GM10266 (cell line): ENCODE measurements around the gene RUBCN.
A peak's percentile ranks its signal among the peaks of the same experiment; 100 is the strongest.
"Not testable (repeated sequence)": the region's sequence is repeated elsewhere in the genome, so short reads cannot be mapped to it uniquely, and the experiment has no call there.

Experiments used
- DNase-seq: peaks from one replicate; pipeline ENCODE4 v3.0.0; 2012; ENCODE audit errors: extremely low spot score

RUBCN gene

DNA sequence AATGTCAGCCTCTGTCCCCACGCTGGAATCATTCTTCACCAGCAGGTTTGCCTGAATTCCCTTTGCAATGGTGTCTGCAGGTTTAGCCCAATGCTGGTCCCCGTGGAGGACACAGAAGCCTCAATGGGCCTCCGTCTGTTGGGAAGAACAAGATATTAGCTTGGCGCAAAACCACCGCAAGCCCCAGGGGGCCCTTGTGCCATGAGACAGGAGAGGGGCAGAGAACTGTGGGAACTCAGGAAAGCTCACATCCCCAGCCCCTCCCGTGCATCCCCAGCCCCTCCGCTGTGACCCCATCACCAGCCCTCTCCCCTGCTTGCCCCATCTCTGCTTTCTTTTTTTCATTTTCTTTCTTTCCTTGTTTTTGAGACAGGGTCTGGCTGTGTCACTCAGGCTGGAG is 89.1 kb downstream of the RUBCN start:
- not testable (repeated sequence) for DNase-seq

DNA sequence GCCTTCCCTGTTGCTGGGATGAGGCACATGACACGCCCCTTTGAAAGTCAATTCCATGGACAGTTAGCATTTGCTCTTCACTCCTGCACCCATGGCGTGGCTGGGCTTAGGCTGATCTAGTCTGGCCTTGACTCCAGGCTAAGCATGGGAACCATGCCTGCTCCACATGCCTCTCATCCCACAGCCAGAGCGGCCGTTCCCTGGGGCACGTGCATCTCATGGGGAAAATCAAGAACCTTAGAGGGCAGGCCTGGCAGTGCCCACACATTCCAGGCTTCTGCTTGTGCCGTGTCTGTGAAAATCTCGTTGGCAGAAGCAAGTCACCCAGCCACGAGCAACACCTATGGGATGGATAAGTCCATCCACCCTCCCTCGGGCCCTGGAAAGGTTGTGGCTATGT is 89.5 kb downstream of the RUBCN start:
- DNase-seq: not testable (repeated sequence)

DNA sequence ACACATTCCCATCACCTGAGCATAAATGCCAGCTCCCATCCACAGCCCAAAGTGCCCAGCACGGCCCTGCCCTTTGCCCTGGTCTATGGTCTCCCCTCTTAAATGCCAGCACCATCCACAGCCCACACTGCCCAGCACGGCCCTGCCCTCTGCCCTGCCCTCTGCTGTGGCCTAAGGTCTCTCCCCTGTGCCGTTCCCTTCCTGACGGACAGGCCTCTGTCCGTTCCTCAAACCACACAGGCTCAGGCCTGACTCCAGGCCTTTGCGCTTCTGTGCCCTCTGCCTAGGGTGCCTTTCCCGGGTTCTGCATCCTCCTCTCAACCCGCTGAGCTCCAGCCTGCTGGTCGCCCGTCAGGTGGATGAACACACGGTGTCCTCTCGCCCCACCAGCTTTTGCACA is 90.4 kb downstream of the RUBCN start:
- not testable (repeated sequence) for DNase-seq

DNA sequence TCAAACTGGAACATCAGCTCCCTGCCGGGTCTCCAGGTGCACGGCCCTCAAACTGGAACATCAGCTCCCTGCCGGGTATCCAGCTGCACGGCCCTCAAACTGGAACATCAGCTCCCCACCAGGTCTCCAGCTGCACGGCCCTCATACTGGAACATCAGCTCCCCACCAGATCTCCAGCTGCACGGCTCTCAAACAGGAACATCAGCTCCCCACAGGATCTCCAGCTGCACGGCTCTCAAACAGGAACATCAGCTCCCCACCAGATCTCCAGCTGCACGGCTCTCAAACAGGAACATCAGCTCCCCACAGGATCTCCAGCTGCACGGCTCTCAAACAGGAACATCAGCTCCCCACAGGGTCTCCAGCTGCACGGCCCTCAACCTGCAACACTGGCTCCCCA is 99.1 kb downstream of the RUBCN start:
- not testable (repeated sequence) for DNase-seq

DNA sequence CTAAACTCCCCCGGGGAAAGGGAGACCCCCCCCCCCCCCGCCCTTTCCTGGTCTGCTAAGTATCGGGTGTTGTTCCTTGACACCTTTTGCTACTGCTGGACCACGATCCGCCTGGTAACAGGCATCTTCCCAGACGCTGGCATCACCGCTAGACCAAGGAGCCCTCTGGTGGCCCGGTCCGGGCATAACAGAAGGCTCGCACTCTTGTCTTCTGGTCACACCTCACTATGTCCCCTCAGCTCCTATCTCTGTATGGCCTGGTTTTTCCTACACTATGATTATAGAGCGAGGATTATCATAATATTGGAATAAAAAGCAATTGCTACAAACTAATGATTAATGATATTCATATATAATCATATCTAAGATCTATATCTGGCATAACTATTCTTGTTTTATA is 104.7 kb downstream of the RUBCN start:
- not testable (repeated sequence) for DNase-seq

DNA sequence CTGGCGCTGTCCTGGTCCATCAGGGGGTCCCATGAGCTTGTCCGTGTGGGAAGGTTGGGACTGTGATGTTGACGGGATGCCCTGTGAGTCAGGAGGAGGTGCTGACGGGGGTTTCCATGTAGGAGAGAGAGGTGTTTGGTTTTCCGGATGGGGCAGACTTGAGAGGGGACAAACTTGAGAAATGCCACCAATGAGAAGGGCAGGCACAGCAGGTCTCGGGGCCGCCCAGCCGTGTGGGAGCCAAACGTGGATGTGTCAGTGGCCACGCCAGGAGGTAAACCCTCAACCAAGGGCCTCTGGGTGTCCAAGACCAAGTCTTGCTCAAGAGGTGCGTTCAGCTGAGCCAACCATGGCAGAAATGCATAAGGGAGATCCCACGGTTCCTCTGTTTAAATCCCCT is 105.9 kb downstream of the RUBCN start:
- not testable (repeated sequence) for DNase-seq

DNA sequence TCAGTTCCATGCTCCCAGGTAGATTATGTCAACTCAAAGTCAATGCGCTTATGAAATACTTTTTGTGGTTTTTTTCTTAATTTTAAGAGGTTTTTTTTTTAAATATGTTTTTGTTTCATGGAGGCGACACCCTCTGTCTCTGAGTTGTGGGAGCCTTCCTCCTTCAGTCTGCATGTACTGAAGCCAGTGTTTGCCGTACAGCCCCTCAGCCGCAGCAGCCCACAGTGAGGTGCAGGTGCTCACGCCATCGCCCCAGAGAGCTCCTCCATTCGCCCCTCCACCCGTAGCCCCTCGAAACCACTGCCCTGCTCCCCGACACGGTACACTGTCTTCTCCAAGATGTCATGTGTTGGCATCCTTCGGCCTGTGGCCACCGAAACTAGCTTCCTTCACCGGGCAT is 107.4 kb downstream of the RUBCN start:
- DNase-seq: not testable (repeated sequence)

DNA sequence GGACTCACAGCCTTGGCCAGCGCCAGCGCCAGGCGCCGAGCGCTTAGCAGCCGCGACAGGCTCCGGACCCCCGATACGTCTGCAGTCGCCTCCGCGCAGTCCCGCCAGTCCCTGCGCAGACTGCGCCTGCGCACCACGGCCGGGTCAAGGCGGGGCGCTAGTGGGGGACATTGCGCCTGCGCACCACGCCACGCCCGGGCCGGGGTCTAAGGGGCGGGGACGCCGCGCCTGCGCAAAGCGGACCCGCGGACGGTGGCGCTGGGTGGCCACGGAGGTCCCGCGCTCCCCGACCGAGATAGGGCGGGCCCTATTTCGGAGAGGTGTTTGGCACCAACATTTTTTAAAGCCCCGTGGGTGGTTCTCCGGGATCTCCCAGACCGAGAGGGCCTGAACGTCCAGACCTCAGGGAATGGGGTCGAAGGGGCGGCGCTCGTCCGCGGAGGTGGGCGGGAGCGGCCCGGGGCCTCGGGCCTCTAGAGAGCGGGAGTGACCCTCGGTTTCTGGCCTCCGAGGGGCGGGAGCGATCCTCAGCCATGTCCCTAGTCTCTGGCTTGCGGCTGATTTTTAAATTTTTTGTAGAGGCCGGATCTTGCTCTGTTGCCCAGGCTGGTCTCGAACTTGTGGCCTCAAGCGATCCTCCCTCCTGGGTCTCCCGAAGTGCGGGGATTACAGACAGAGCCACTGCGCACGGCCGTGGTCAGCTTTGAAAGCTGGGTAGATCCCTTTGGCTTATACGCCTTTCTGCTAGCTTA is 108.8 kb downstream of the RUBCN start:
- DNase-seq: peak; percentile 98

DNA sequence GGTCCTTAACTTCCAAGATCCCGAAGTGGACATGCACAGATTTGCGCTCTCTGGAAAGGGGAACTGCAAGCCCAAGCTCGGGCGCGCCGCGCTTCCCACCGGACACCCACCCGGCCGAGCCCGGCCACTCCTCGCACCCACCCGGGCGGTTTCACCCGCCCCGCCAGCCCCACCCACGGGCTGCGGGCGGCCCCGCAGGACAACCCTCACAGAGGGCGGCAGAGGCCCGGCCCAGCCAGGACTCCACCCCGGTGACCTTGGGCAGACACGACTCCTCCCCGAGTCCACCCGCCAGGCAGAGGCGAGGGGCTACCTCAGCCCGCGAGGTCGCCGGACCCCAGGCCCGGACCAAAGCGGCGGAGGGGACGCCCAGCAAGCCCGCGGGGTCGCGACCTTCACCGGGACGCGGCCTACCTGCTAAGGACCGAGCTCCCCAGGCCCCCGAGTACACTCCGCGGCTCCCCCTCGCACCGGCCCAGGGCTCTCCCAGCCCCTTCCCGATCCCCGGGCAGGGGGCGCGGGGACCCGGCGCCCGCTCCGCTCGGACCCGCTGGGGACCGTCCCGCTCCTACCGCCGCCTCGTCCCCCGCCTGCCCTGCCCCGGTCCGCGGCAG is 109.4 kb downstream of the RUBCN start:
- not testable (repeated sequence) for DNase-seq

DNA sequence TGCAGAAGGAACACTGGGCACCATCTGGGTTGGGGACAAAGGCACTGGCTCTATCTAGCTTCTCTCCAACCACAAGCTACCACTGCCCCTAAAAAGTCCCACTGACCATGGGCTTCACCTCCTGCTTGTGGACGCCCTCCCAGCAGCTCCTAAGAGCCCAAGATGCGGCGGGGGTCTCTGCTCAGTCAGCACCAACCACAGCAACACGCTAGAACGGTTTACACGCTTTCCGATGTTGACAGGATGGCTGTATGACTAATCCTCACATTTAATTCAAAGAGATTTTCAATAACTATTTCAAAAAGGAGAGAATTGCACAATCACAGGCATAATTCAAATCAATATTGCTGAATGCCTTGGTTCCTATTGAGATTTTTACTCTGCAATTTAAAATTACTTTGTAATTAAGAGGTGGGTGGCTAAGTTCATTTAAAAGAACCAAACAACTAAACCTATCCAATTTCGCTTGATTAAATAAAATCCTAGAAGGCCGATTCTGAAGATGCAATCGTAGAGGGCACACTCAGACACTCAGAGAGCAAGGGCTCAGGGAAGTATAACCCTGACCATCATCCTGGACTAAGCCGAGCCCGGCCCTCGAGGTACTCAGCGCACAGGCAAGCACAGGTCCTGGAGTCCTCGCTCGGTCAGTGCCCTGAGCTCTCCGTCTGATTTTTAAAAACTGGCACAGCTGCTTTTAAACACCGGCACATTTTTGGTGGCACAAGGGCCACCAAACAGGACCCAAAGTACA is 110.1 kb downstream of the RUBCN start:
- DNase-seq: not testable (repeated sequence)

DNA sequence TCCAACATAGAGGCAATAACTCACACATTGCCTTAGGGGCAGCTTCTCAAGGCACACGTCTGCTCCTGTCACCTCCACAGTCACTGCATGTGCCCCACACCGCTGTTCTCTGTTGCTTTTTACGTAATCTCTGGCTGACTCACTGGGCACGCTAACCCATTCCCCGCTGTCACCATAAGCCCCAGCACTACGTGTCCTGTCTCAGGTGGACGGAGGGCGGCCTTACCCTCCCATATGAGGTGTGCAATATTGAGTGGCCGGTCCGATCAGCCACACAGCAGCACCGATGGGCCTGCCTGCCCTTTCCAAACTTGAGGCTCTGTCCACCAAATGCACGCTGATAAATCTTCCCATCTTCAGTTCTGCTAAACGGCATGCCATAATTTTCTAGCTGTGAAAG is 115.2 kb downstream of the RUBCN start:
- DNase-seq: not testable (repeated sequence)
